CD14-positive monocyte (primary cell): ENCODE measurements around the gene PIP4K2B. TPM values are rescaled to one million over a fixed set of nuclear protein-coding genes. Genes with fewer than 3 reads are reported as not detected.

Experiments
- DNase-seq, 3 donors: peaks; one replicate each; pipeline ENCODE4 v3.0.0-alpha.2; 2011 to 2022
- H2AFZ ChIP-seq: 2 replicates; pipeline ENCODE4 v1.6.0; 2012; ENCODE audit warnings: mild to moderate bottlenecking, low read depth, low read length, inconsistent platforms; ENCODE audit not compliant: insufficient read depth, poor library complexity, severe bottlenecking
- H3K27ac ChIP-seq, 2 donors: 1 replicate in 1 of 2; 2 replicates in 1 of 2; pipeline ENCODE4 v1.5.1; 2012 to 2013; ENCODE audit warnings: low read length in 2 of 2, control low read depth in 1 of 2, inconsistent platforms in 1 of 2, low read depth in 1 of 2, mild to moderate bottlenecking in 1 of 2
- H3K27me3 ChIP-seq, 2 donors: one replicate each; pipeline versions ENCODE4 v1.6.0 to v1.6.1; 2011 to 2013; ENCODE audit warnings: low read length in 2 of 2; ENCODE audit not compliant: control insufficient read depth in 2 of 2, insufficient read depth in 2 of 2
- H3K36me3 ChIP-seq, 2 donors: replicated peaks in 1 of 2; 1 replicate in 1 of 2; 2 replicates in 1 of 2; pipeline versions ENCODE4 v1.5.1 to v1.6.1; 2012 to 2013; ENCODE audit warnings: low read length in 2 of 2, control low read depth in 1 of 2, inconsistent platforms in 1 of 2, mild to moderate bottlenecking in 1 of 2; ENCODE audit not compliant: insufficient read depth in 2 of 2, control insufficient read depth in 1 of 2
- H3K4me1 ChIP-seq, 2 donors: 1 replicate in 1 of 2; 2 replicates in 1 of 2; pipeline versions ENCODE4 v1.5.1 to v1.6.1; 2012 to 2013; ENCODE audit warnings: low read length in 2 of 2, control low read depth in 1 of 2, inconsistent platforms in 1 of 2, mild to moderate bottlenecking in 1 of 2, moderate library complexity in 1 of 2; ENCODE audit not compliant: insufficient read depth in 2 of 2, control insufficient read depth in 1 of 2
- H3K4me2 ChIP-seq: replicated peaks from 2 replicates; pipeline ENCODE3; 2012; ENCODE audit warnings: low read length, moderate library complexity, mild to moderate bottlenecking; ENCODE audit not compliant: poor library complexity, severe bottlenecking; ENCODE audit errors: extremely low read depth
- H3K4me3 ChIP-seq, 3 experiments: fragments of 200-600 bp in 1 of 3; sonication (generic) in 1 of 3; replicated peaks in 1 of 3; 1 replicate in 2 of 3; 2 replicates in 1 of 3; pipeline ENCODE4 v1.5.1; 2011 to 2013; ENCODE audit warnings: low read length in 3 of 3, mild to moderate bottlenecking in 3 of 3, control low read depth in 2 of 3, low read depth in 2 of 3, inconsistent platforms in 1 of 3, moderate library complexity in 1 of 3
- H3K79me2 ChIP-seq: 2 replicates; pipeline ENCODE4 v1.6.0; 2012; ENCODE audit warnings: mild to moderate bottlenecking, control low read depth, inconsistent platforms, low read length, moderate library complexity; ENCODE audit not compliant: insufficient read depth
- H3K9ac ChIP-seq: 2 replicates; pipeline ENCODE4 v1.6.0; 2017; ENCODE audit warnings: low read length, mild to moderate bottlenecking; ENCODE audit not compliant: insufficient read depth, poor library complexity, severe bottlenecking
- H3K9me3 ChIP-seq, 2 donors: replicated peaks in 1 of 2; 1 replicate in 1 of 2; 2 replicates in 1 of 2; pipeline versions ENCODE4 v1.5.1 to v1.6.1; 2012 to 2013; ENCODE audit warnings: low read length in 2 of 2, control low read depth in 1 of 2; ENCODE audit not compliant: control insufficient read depth in 1 of 2, insufficient read depth in 1 of 2
- H4K20me1 ChIP-seq: 2 replicates; pipeline ENCODE4 v1.6.0; 2012; ENCODE audit warnings: mild to moderate bottlenecking, low read length, control low read depth, moderate library complexity; ENCODE audit not compliant: insufficient read depth
- H3K27ac Mint-ChIP-seq, 7 donors: one replicate each; pipeline ENCODE4 v1.8.0; 2020; ENCODE audit warnings: mild to moderate bottlenecking in 7 of 7, mixed read lengths in 7 of 7, moderate library complexity in 6 of 7, inconsistent platforms in 2 of 7
- H3K27me3 Mint-ChIP-seq, 3 donors: one replicate each; pipeline ENCODE4 v1.8.0; 2021 to 2022; ENCODE audit warnings: low read depth in 3 of 3, mild to moderate bottlenecking in 3 of 3, mixed read lengths in 3 of 3, moderate library complexity in 3 of 3, inconsistent platforms in 1 of 3
- H3K36me3 Mint-ChIP-seq, 2 donors: one replicate each; pipeline ENCODE4 v1.8.0; 2020; ENCODE audit warnings: mixed read lengths in 2 of 2, inconsistent platforms in 1 of 2, mild to moderate bottlenecking in 1 of 2
- H3K4me1 Mint-ChIP-seq: one replicate; pipeline ENCODE4 v1.8.0; 2020; ENCODE audit warnings: mild to moderate bottlenecking, mixed read lengths
- H3K4me3 Mint-ChIP-seq, 2 donors: one replicate each; pipeline ENCODE4 v1.8.0; 2020; ENCODE audit warnings: mild to moderate bottlenecking in 2 of 2, mixed read lengths in 2 of 2, moderate library complexity in 1 of 2
- H3K9me3 Mint-ChIP-seq, 7 donors: one replicate each; pipeline ENCODE4 v1.8.0; 2020 to 2022; ENCODE audit warnings: mixed read lengths in 7 of 7, mild to moderate bottlenecking in 6 of 7, moderate library complexity in 6 of 7, inconsistent platforms in 2 of 7
- CTCF ChIP-seq: fragments of 200-600 bp; IDR thresholded peaks from one replicate; pipeline ENCODE4 v1.8.0; 2022; ENCODE audit warnings: antibody characterized with exemption, mild to moderate bottlenecking
- WGBS: methylation state at CpG from one replicate; pipeline ENCODE4 v1.1.5; 2013; ENCODE audit warnings: missing lambda C conversion rate; ENCODE audit not compliant: insufficient coverage; 5-methylcytosine and 5-hydroxymethylcytosine counted together
- intact Hi-C, 2 donors: fragments of 100-400 bp; cut with micrococcal nuclease; formaldehyde crosslinking; loops; one replicate each; pipeline versions ENCODE4 v1.15.0 to v1.15.1; 2023
- polyA plus RNA-seq, 3 donors: library from polyadenylated mRNA; depleted of rRNA in 1 of 3; unstranded in 2 of 3; stranded (reverse) in 1 of 3; fragments of 300-500 nt in 2 of 3; fragments of >200 nt in 1 of 3; fragmentation: Illumina TruSeq in 2 of 3; gene quantifications; 1 replicate in 2 of 3; 2 replicates in 1 of 3; pipeline ENCODE4 v1.2.3, GENCODE V29; 2012 to 2021

The PIP4K2B gene
- polyA plus RNA-seq, 3 donors: 4.4 to 20.2 (median 4.6) TPM

GRCh38 chr17:38779965-38780752 lies 19.2 kb downstream of the PIP4K2B start:
- H3K27ac Mint-ChIP-seq: peak overlapping the region in 2 of 7 donors; percentile 43 to 62
- no peaks in the 10 kb centered on the region for H3K9me3 Mint-ChIP-seq
- Histone ChIP-seq H3K9ac (no peak overlapping the region), H3K36me3 (peaks cover 93 to 100% of the 10 kb centered on the region in 2 donors), H4K20me1 (no peaks in the 10 kb centered on the region), H2AFZ (no peak overlapping the region), H3K27me3 (no peaks in the 10 kb centered on the region), H3K4me2 (no peak overlapping the region), H3K4me3 (no peak overlapping the region), H3K27ac (no peak overlapping the region), H3K9me3 (no peaks in the 10 kb centered on the region), H3K79me2 (no peaks in the 10 kb centered on the region), H3K4me1 (no peaks in the 10 kb centered on the region)
- peaks cover 77 to 100% of the 10 kb centered on the region in 2 donors for H3K36me3 Mint-ChIP-seq
- no peaks in the 10 kb centered on the region for H3K27me3 Mint-ChIP-seq
- no peak overlapping the region for H3K4me3 Mint-ChIP-seq
- no peak for DNase-seq
- 96% methylated on average over 18 of the region's 23 CpGs for WGBS
- no peak for TF ChIP-seq CTCF
- H3K4me1 Mint-ChIP-seq: no peaks in the 10 kb centered on the region
- intact Hi-C loops: no loop called here

DNA sequence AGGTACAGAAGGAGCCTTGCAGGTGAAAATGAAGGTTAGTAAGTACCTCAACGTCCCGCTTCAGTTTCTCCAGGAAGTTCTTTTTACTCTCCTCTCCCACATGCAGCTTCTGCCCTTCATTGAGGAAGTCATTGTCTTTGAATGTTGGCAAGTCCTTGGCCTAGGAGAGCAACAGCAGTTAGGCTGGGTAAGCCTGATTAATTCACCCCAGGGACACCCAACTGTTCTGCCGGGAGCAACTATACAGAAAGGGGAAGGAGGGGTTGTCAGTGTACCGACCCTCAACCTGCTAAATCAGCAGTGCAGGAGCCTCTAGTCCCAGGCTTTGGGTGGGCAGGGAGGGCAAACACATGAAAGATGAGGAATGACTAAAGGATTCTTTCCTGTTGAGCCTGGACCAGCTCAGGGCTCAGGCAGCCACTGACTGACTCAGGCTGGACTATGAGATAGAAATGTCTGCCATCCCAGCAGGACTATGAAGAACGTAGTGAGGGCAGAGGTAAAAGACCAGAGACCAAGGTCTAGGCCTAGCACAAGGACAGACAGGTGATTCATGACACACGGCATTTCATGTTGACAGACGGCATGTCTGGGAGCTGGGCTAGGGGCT lies 21.6 kb downstream of the PIP4K2B start:
- Mint-ChIP-seq H3K4me1 (no peaks in the 10 kb centered on the region), H3K9me3 (no peaks in the 10 kb centered on the region), H3K4me3 (no peak overlapping the region), H3K27ac (peak overlapping the region in 1 of 7 donors; percentile 55), H3K27me3 (peaks cover 0 to 2% (median 0%) of the 10 kb centered on the region in 3 donors), H3K36me3 (peaks cover 76 to 99% of the 10 kb centered on the region in 2 donors)
- Histone ChIP-seq H3K27me3 (no peaks in the 10 kb centered on the region), H3K9me3 (no peaks in the 10 kb centered on the region), H3K79me2 (no peaks in the 10 kb centered on the region), H2AFZ (no peak overlapping the region), H3K4me2 (no peak overlapping the region), H3K4me3 (no peak overlapping the region), H3K27ac (no peak overlapping the region), H3K36me3 (peaks cover 92 to 98% of the 10 kb centered on the region in 2 donors), H3K4me1 (no peaks in the 10 kb centered on the region), H3K9ac (no peak overlapping the region), H4K20me1 (no peaks in the 10 kb centered on the region)
- intact Hi-C loops: no loop called here
- 74% methylated on average over 3 of the region's 7 CpGs for WGBS
- DNase-seq: no peak
- no peak for TF ChIP-seq CTCF
